Activated CD4-positive, alpha-beta T cell treated with anti-CD3 and anti-CD28 coated beads for 36 hours (primary cell): ENCODE results near the gene ACSL3. TPM values are rescaled to one million over a fixed set of nuclear protein-coding genes. Genes with fewer than 3 reads are reported as not detected.

Experiments used
- ATAC-seq: fragments of 200-7000 bp; cut with Tn5 transposase; one replicate; pipeline ENCODE4 v1.10.0; 2021; ENCODE audit warnings: mild to moderate bottlenecking, moderate library complexity
- CTCF ChIA-PET: fragments of 350-600 bp; sonication (Branson Sonifier 250); formaldehyde crosslinking; loops from one replicate; lab custom pipeline; 2021; ENCODE audit warnings: antibody characterized with exemption; lab: Charles Lee
- POLR2A ChIA-PET: fragments of 350-600 bp; sonication (Branson Sonifier 250); formaldehyde crosslinking; loops from one replicate; lab custom pipeline; 2021; ENCODE audit warnings: antibody characterized with exemption, inconsistent platforms; lab: Charles Lee
- DNase-seq: peaks from one replicate; pipeline ENCODE4 v3.0.0-alpha.2; 2020
- H3K27ac Mint-ChIP-seq: one replicate; pipeline ENCODE4 v1.8.0; 2021; ENCODE audit warnings: mixed read lengths
- H3K27me3 Mint-ChIP-seq: one replicate; pipeline ENCODE4 v1.8.0; 2021; ENCODE audit warnings: mixed read lengths
- H3K36me3 Mint-ChIP-seq: one replicate; pipeline ENCODE4 v1.8.0; 2021; ENCODE audit warnings: low read depth, mixed read lengths
- H3K4me1 Mint-ChIP-seq: one replicate; pipeline ENCODE4 v1.8.0; 2021; ENCODE audit warnings: mixed read lengths
- H3K4me3 Mint-ChIP-seq: one replicate; pipeline ENCODE4 v1.8.0; 2021; ENCODE audit warnings: mild to moderate bottlenecking, moderate library complexity, mixed read lengths
- H3K9me3 Mint-ChIP-seq: one replicate; pipeline ENCODE4 v1.8.0; 2021; ENCODE audit warnings: low read depth, mixed read lengths
- intact Hi-C, 2 experiments: fragments of 100-400 bp; cut with DNase I in 1 of 2; cut with micrococcal nuclease in 1 of 2; formaldehyde crosslinking; loops; one replicate each; pipeline versions ENCODE4 v1.14.2 to v1.15.1; 2022 to 2024; cut with DNase I, micrococcal nuclease
- total RNA-seq, 2 experiments: library from RNA; stranded (reverse); gene quantifications; one replicate each; pipeline ENCODE4 v1.2.3, GENCODE V29; 2021

Gene ACSL3
- total RNA-seq, 2 experiments from 2014 or later = 46.2 to 48.8 TPM

DNA sequence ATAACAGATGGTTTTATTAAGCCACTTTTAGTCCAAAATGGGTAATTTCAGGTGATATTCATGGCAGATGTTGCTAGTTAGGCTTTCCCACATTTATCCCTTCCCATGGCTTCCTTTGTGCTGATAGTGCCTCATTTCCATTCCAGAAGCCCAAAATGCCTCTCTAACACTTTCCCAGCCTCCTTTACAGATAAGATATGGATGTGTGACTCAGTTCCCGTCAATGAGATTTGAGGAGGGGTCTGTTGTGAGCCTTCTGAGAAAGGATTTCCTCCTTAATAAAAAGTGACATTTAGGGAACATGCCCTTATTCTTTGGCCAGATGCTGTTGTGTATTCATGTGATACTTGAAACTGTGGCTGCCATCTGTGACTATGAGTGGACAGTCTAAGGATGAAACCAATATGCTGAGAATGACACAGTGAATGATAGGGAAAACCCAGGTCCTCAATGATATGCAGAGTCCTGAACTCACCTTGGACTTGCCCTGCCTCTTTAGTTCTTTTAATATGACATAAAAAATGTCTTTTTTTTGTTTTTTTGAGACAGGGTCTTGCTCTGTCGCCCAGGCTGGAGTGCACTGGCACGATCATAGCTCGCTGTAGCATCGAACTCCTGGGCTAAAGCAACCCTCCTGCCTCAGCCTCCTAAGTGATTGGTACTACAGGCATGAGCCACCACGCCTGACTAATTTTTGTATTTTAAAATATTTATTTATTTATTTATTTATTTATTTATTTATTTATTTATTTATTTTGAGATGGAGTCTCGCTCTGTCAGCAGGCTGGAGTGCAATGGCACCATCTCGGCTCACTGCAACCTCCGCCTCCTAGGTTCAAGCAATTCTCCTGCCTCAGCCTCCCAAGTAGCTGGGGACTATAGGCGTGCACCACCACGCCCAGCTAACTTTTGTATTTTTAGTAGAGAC, 5.8 kb upstream of the ACSL3 start:
- intact Hi-C loops = no loop called here
- Mint-ChIP-seq H3K27me3 (peaks cover 4% of the 10 kb centered on the region), H3K4me1 (peaks cover 2% of the 10 kb centered on the region), H3K4me3 (no peak overlapping the region), H3K27ac (no peak overlapping the region), H3K36me3 (no peaks in the 10 kb centered on the region), H3K9me3 (no peaks in the 10 kb centered on the region)
- ATAC-seq (no peak), DNase-seq (no peak)
- POLR2A ChIA-PET = no interaction called here
- CTCF ChIA-PET = interaction anchor here (0.6 to 2.2 kb wide), 2 partner anchors 47 to 537 kb away, joined by 3 to 7 read pairs; no protein-coding TSS in a partner anchor

GRCh38 chr2:222859786-222860612, 837 bp upstream of the ACSL3 start:
- Mint-ChIP-seq H3K4me3 (peak overlapping the region; percentile 67), H3K27me3 (peaks cover 4% of the 10 kb centered on the region), H3K27ac (no peak overlapping the region), H3K36me3 (peaks cover 3% of the 10 kb centered on the region), H3K4me1 (peaks cover 5% of the 10 kb centered on the region), H3K9me3 (no peaks in the 10 kb centered on the region)
- intact Hi-C loops = loop anchor here (1.0 to 5.0 kb wide), 6 partner anchors 43 to 1082 kb away; partner anchors contain the start of genes FARSB (in 1 of the 2) and SGPP2 (in 1 of the 2)
- ATAC-seq (no peak), DNase-seq (no peak)
- POLR2A ChIA-PET = interaction anchor here (0.5 kb wide), 1 partner anchor 48 kb away, joined by 4 read pairs; no protein-coding TSS in a partner anchor
- CTCF ChIA-PET = interaction anchor here (0.6 to 0.9 kb wide), 2 partner anchors 63 to 1702 kb away, joined by 3 read pairs; no protein-coding TSS in a partner anchor

- Mint-ChIP-seq H3K36me3 (peaks cover 3% of the 10 kb centered on the region), H3K27me3 (peaks cover 4% of the 10 kb centered on the region), H3K9me3 (no peaks in the 10 kb centered on the region), H3K27ac (peak overlapping the region; percentile 91), H3K4me1 (peaks cover 9% of the 10 kb centered on the region), H3K4me3 (no peak overlapping the region)
- DNase-seq (peak; percentile 63), ATAC-seq (peak; percentile 10)
- ChIA-PET POLR2A (interaction anchor here (0.6 to 0.7 kb wide), 2 partner anchors 72 to 209 kb away, joined by 3 read pairs; no protein-coding TSS in a partner anchor), CTCF (interaction anchor here (1.3 to 1.5 kb wide), 2 partner anchors 64 to 171 kb away, joined by 4 to 7 read pairs; no protein-coding TSS in a partner anchor)
- intact Hi-C loops = loop anchor here (1.0 to 5.0 kb wide), 7 partner anchors 41 to 1081 kb away; partner anchors contain the start of gene SGPP2 (in 1 of the 2)
These were observed 722 bp downstream of the ACSL3 start for GRCh38 chr2:222861411-222862105.

DNA sequence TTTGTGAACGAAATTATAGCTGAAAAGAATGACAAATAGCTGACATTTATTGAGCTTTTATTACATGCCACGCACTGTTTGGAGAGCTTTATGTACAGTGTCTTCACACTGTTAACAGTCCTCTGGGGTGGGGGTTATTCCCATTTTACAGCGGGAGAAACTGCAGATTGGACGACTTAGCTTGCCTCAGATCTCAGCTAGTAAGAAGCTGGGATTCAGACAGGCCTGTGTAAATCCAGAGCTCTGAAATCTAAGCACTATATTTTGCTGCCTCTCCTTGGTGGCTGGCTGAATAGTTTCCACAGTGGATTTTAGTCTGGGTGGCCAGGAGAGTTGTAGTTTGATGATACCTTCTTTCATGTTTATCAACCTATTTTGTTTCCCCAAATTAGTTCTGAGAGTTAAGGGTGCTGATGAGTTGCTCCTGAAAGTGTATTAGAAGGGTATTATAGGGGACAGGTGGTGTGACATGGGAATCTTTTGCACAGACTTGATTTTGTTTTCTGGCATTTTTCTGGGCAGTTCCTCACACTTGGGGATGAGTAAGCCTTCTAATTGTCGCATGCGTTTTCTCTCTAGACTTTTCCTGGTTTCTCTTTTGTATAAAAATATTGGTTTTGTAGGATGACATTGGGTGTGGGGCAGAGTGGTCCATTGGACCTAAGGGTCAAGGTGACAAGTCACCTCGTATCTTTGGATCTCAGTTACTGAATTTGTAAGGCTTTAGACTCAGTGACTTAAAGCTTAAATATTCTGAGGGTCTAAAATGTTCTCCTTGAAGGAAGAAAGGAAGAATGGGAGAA, 1.5 kb downstream of the ACSL3 start:
- Mint-ChIP-seq H3K27me3 (peaks cover 4% of the 10 kb centered on the region), H3K4me1 (peaks cover 15% of the 10 kb centered on the region), H3K27ac (peak overlapping the region; percentile 91), H3K4me3 (no peak overlapping the region), H3K9me3 (no peaks in the 10 kb centered on the region), H3K36me3 (peaks cover 3% of the 10 kb centered on the region)
- intact Hi-C loops = loop anchor here (5.0 kb wide), 3 partner anchors 75 to 1080 kb away; partner anchors contain the start of gene SGPP2 (in 1 of the 2)
- CTCF ChIA-PET = interaction anchor here (0.8 to 1.6 kb wide), 5 partner anchors 29 to 172 kb away, joined by 3 to 7 read pairs (median 4); no protein-coding TSS in a partner anchor
- no peak for ATAC-seq
- DNase-seq = no peak
- POLR2A ChIA-PET = interaction anchor here (0.6 to 0.7 kb wide), 2 partner anchors 206 to 210 kb away, joined by 3 read pairs; partner anchors contain the start of gene FARSB

- Mint-ChIP-seq H3K27ac (no peak overlapping the region), H3K9me3 (no peaks in the 10 kb centered on the region), H3K27me3 (peaks cover 4% of the 10 kb centered on the region), H3K4me3 (no peak overlapping the region), H3K36me3 (peaks cover 3% of the 10 kb centered on the region), H3K4me1 (peaks cover 18% of the 10 kb centered on the region)
- CTCF ChIA-PET = interaction anchor here (0.8 to 1.6 kb wide), 5 partner anchors 30 to 158 kb away, joined by 3 to 7 read pairs (median 4); no protein-coding TSS in a partner anchor
- no peak for DNase-seq
- intact Hi-C loops = loop anchor here (5.0 kb wide), 3 partner anchors 76 to 1079 kb away; partner anchors contain the start of gene SGPP2 (in 1 of the 2)
- ATAC-seq = no peak
- POLR2A ChIA-PET = interaction anchor here (0.7 kb wide), 1 partner anchor 207 kb away, joined by 3 read pairs; the partner anchor contains the start of gene FARSB
These were observed 2.2 kb downstream of the ACSL3 start for GRCh38 chr2:222862909-222863544.

- Mint-ChIP-seq H3K27me3 (no peaks in the 10 kb centered on the region), H3K27ac (no peak overlapping the region), H3K36me3 (peaks cover 3% of the 10 kb centered on the region), H3K4me3 (no peak overlapping the region), H3K9me3 (no peaks in the 10 kb centered on the region), H3K4me1 (peaks cover 18% of the 10 kb centered on the region)
- ChIA-PET CTCF (interaction anchor here (1.1 kb wide), 1 partner anchor 159 kb away, joined by 3 read pairs; no protein-coding TSS in a partner anchor), POLR2A (no interaction called here)
- ATAC-seq = no peak
- DNase-seq = no peak
- intact Hi-C loops = loop anchor here (5.0 kb wide), 3 partner anchors 77 to 1078 kb away; partner anchors contain the start of gene SGPP2 (in 1 of the 2)
These were observed 3.5 kb downstream of the ACSL3 start for GRCh38 chr2:222864296-222864695.

DNA sequence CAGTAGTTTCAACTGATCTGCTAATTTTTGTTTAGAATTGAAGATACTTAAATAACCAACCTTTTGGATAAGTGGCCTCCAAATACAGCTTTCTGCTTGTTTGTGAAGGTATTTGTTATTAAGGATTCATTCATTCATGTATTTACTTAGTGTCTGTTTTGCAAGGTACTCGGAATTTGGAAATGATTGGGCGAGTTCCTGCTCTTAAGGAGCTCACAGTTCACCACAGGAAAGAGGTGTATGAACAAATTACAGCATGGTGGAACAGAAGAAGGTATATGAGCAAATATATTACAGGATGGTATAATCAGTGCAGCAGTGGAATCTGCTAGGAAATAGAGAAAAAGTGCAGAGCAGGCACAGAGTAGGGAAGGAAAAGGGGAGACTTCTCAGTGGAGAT, 4.5 kb downstream of the ACSL3 start:
- DNase-seq (no peak), ATAC-seq (no peak)
- intact Hi-C loops = no loop called here
- Mint-ChIP-seq H3K27me3 (no peaks in the 10 kb centered on the region), H3K4me3 (no peak overlapping the region), H3K36me3 (peaks cover 3% of the 10 kb centered on the region), H3K9me3 (no peaks in the 10 kb centered on the region), H3K27ac (no peak overlapping the region), H3K4me1 (peaks cover 13% of the 10 kb centered on the region)
- ChIA-PET CTCF (interaction anchor here (0.5 to 1.0 kb wide), 6 partner anchors 8 to 1706 kb away, joined by 3 to 4 read pairs (median 3); no protein-coding TSS in a partner anchor), POLR2A (interaction anchor here (0.7 kb wide), 1 partner anchor 25 kb away, joined by 4 read pairs; no protein-coding TSS in a partner anchor)

DNA sequence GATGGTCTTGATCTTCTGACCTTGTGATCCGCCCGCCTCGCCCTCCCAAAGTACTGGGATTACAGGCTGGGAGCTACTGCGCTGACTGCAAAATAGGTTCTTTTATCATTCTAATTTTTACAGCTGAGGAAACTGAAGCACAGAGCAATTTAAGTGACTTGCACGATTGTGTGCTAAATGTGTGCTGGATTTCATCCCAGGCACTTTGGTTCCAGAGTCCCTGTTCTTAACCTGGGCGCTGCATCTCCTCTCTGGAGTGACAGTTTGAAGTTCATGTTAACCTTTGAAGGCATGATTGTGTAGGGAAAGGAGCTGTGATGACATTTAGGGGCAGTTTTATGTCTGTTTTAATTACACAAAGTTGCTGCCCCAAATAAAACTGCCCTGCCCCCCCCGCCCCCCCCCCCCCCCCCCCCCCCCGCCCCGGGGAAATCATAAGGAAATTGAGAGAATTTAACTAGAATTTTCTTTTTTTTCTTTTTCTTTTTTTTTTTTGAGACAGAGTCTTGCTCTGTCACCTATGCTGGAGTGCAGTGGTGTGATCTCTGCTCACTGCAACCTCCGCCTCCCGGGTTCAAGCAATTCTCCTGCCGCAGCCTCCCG, 5.6 kb downstream of the ACSL3 start:
- ChIA-PET POLR2A (no interaction called here), CTCF (interaction anchor here (1.0 kb wide), 1 partner anchor 37 kb away, joined by 3 read pairs; no protein-coding TSS in a partner anchor)

More for the DNA sequence above, 5.6 kb downstream of the ACSL3 start:
- H3K4me1 Mint-ChIP-seq = peaks cover 13% of the 10 kb centered on the region
- H3K27me3 Mint-ChIP-seq = no peaks in the 10 kb centered on the region
- intact Hi-C loops = no loop called here
- H3K36me3 Mint-ChIP-seq = peaks cover 3% of the 10 kb centered on the region
- DNase-seq (no peak), ATAC-seq (no peak)
- no peaks in the 10 kb centered on the region for H3K9me3 Mint-ChIP-seq
- no peak overlapping the region for H3K27ac Mint-ChIP-seq
- H3K4me3 Mint-ChIP-seq = no peak overlapping the region
